GM19395 (cell line): ENCODE measurements around the gene SNX1.
"Not testable (repeated sequence)": the region's sequence is repeated elsewhere in the genome, so short reads cannot be mapped to it uniquely, and the experiment has no call there.

ENCODE experiments used
- ATAC-seq: cut with Tn5 transposase; IDR thresholded peaks from one replicate; pipeline ENCODE4 v1.9.1; 2021; ENCODE audit warnings: mild to moderate bottlenecking, moderate library complexity; ENCODE audit not compliant: unreplicated experiment

Gene SNX1

GRCh38 chr15:64095795-64096667, at the start of gene SNX1:
Gene SNX1, plus strand, starts transcription at chr15:64095982. Its CDS starts 32 bp downstream, at chr15:64096014.
- ATAC-seq: no peak

- ATAC-seq: peak; percentile 59
These were observed 49.2 kb upstream of the SNX1 start, which contains the start of gene DAPK2 for GRCh38 chr15:64046421-64047153. Gene DAPK2, minus strand, starts transcription at chr15:64046485. Its CDS starts 6,224 bp downstream, at chr15:64040261.

GRCh38 chr15:64048781-64049460, 46.9 kb upstream of the SNX1 start:
- ATAC-seq: no peak

GRCh38 chr15:64050281-64051092, 45.3 kb upstream of the SNX1 start:
- ATAC-seq: no peak

GRCh38 chr15:64051093-64051402, 44.7 kb upstream of the SNX1 start:
- no peak for ATAC-seq

- no peak for ATAC-seq
These were observed 44.1 kb upstream of the SNX1 start for GRCh38 chr15:64051407-64052259.

- ATAC-seq: no peak
These were observed 42.8 kb upstream of the SNX1 start for GRCh38 chr15:64052925-64053491.

GRCh38 chr15:64053674-64054073, 42.1 kb upstream of the SNX1 start:
- ATAC-seq: not testable (repeated sequence)

GRCh38 chr15:64058279-64058678, 37.5 kb upstream of the SNX1 start:
- ATAC-seq: no peak

- not testable (repeated sequence) for ATAC-seq
These were observed 36.7 kb upstream of the SNX1 start for GRCh38 chr15:64059104-64059503.

GRCh38 chr15:64060716-64061115, 35.1 kb upstream of the SNX1 start:
- no peak for ATAC-seq

GRCh38 chr15:64066451-64066850, 29.3 kb upstream of the SNX1 start:
- no peak for ATAC-seq

GRCh38 chr15:64067564-64068030, 28.2 kb upstream of the SNX1 start:
- ATAC-seq: no peak

GRCh38 chr15:64068133-64068532, 27.6 kb upstream of the SNX1 start:
- ATAC-seq: no peak

- ATAC-seq: no peak
These were observed 25.7 kb upstream of the SNX1 start for GRCh38 chr15:64070106-64070505.

GRCh38 chr15:64070965-64071851, 24.6 kb upstream of the SNX1 start:
- ATAC-seq: no peak

- no peak for ATAC-seq
These were observed 23.6 kb upstream of the SNX1 start for GRCh38 chr15:64071931-64072765.
